ENCODE measurements around the gene PHF21A.

GRCh38 chr11:46122945-46123715 is 1.9 kb upstream of the PHF21A start:
- TF ChIP-seq CTCF (conservative IDR thresholded peaks at IDR 0.05; ENCODE audit: low read length): no peak
- TF ChIP-seq EZH2phosphoT487 (IDR thresholded peaks at IDR 0.05; ENCODE audit: borderline replicate concordance, low read depth, low read length): no peak
